HEK293 (cell line): ENCODE measurements around the gene STMN1.

Source experiments
- CTCF ChIA-PET: fragments of 350-600 bp; formaldehyde crosslinking; extraction: SDS; loops from one replicate; lab custom pipeline; 2021; ENCODE audit warnings: antibody characterized with exemption; lab: Yijun Ruan, JAX
- POLR2A ChIA-PET: fragments of 300-600 bp; formaldehyde crosslinking; extraction: SDS; loops from one replicate; lab custom pipeline; 2020; ENCODE audit warnings: antibody characterized with exemption, inconsistent platforms; lab: Yijun Ruan, JAX
- H3K27ac ChIP-seq: fragments of 200-500 bp; sonication (Bioruptor generic); 2 replicates; pipeline ENCODE4 v1.5.1; 2014; ENCODE audit warnings: low read depth, low read length, control low read depth, inconsistent platforms; ENCODE audit errors: extremely low read depth
- H3K36me3 ChIP-seq, 2 experiments: fragments of 200-500 bp in 1 of 2; sonication (Bioruptor generic) in 1 of 2; 1 replicate in 1 of 2; 2 replicates in 1 of 2; pipeline ENCODE4 v1.5.1; 2014 to 2017; ENCODE audit warnings: inconsistent platforms in 2 of 2, low read length in 2 of 2; ENCODE audit not compliant: control insufficient read depth in 2 of 2, insufficient read depth in 1 of 2
- H3K4me1 ChIP-seq: fragments of 200-500 bp; sonication (Bioruptor generic); 2 replicates; pipeline ENCODE4 v1.5.1; 2014; ENCODE audit warnings: mild to moderate bottlenecking, low read length, inconsistent platforms; ENCODE audit not compliant: control insufficient read depth, insufficient read depth
- H3K4me3 ChIP-seq: 2 replicates; pipeline ENCODE4 v1.5.1; 2011; ENCODE audit warnings: low read depth, mild to moderate bottlenecking, control low read depth, low read length, moderate library complexity
- H3K9me3 ChIP-seq: fragments of 200-500 bp; sonication (Bioruptor generic); 2 replicates; pipeline ENCODE4 v1.5.1; 2014; ENCODE audit warnings: low read depth, low read length, inconsistent platforms; ENCODE audit not compliant: control insufficient read depth, insufficient read depth
- AEBP2 ChIP-seq: fragments of 450-650 bp; formaldehyde crosslinking; IDR thresholded peaks from 2 replicates; pipeline ENCODE4 v1.5.1; 2016; ENCODE audit warnings: missing biosample characterization, missing genetic modification characterization, borderline replicate concordance
- CTCF ChIP-seq: fragments of 450-650 bp; formaldehyde crosslinking; IDR thresholded peaks from 2 replicates; pipeline ENCODE4 v1.5.1; 2016; ENCODE audit warnings: missing biosample characterization, missing genetic modification characterization
- GLI4 ChIP-seq: fragments of 450-650 bp; formaldehyde crosslinking; IDR thresholded peaks from 2 replicates; pipeline ENCODE4 v1.5.1; 2016; ENCODE audit warnings: missing biosample characterization, missing genetic modification characterization
- KLF1 ChIP-seq: fragments of 450-650 bp; formaldehyde crosslinking; IDR thresholded peaks from 2 replicates; pipeline ENCODE4 v1.5.1; 2016; ENCODE audit warnings: missing biosample characterization, missing genetic modification characterization
- KLF10 ChIP-seq: fragments of 450-650 bp; IDR thresholded peaks from 2 replicates; pipeline ENCODE4 v1.5.1; 2018; ENCODE audit warnings: missing biosample characterization, mild to moderate bottlenecking, missing genetic modification characterization
- KLF9 ChIP-seq: fragments of 450-650 bp; formaldehyde crosslinking; IDR thresholded peaks from 2 replicates; pipeline ENCODE4 v1.5.1; 2016; ENCODE audit warnings: missing biosample characterization, missing genetic modification characterization, low read depth
- PRDM1 ChIP-seq: fragments of 450-650 bp; formaldehyde crosslinking; IDR thresholded peaks from 2 replicates; pipeline ENCODE4; 2016; ENCODE audit warnings: missing biosample characterization, missing genetic modification characterization
- SP2 ChIP-seq: fragments of 450-650 bp; formaldehyde crosslinking; IDR thresholded peaks from 2 replicates; pipeline ENCODE4 v1.5.1; 2016; ENCODE audit warnings: missing biosample characterization, missing genetic modification characterization
- SP7 ChIP-seq: fragments of 450-650 bp; formaldehyde crosslinking; IDR thresholded peaks from 2 replicates; pipeline ENCODE4 v1.5.1; 2016; ENCODE audit warnings: missing biosample characterization, missing genetic modification characterization
- ZBTB11 ChIP-seq: fragments of 450-650 bp; formaldehyde crosslinking; conservative IDR thresholded peaks from 2 replicates; pipeline ENCODE4 v1.5.1; 2016; ENCODE audit warnings: low read depth, missing biosample characterization, missing genetic modification characterization
- ZBTB26 ChIP-seq: fragments of 450-650 bp; formaldehyde crosslinking; optimal IDR thresholded peaks from 2 replicates; pipeline ENCODE3; 2016; ENCODE audit warnings: missing biosample characterization, mild to moderate bottlenecking, missing genetic modification characterization
- ZBTB48 ChIP-seq: fragments of 450-650 bp; formaldehyde crosslinking; IDR thresholded peaks from 2 replicates; pipeline ENCODE4 v1.5.1; 2016; ENCODE audit warnings: missing biosample characterization, missing genetic modification characterization
- ZNF112 ChIP-seq: fragments of 450-650 bp; formaldehyde crosslinking; IDR thresholded peaks from 2 replicates; pipeline ENCODE4 v1.5.0; 2017; ENCODE audit warnings: missing biosample characterization, missing genetic modification characterization
- ZNF174 ChIP-seq: fragments of 450-650 bp; formaldehyde crosslinking; IDR thresholded peaks from 2 replicates; pipeline ENCODE4 v1.5.0; 2017; ENCODE audit warnings: missing biosample characterization, mild to moderate bottlenecking, missing genetic modification characterization
- ZNF248 ChIP-seq: fragments of 450-650 bp; formaldehyde crosslinking; IDR thresholded peaks from 2 replicates; pipeline ENCODE4 v1.5.1; 2017; ENCODE audit warnings: missing biosample characterization, missing genetic modification characterization
- ZNF335 ChIP-seq: fragments of 450-650 bp; formaldehyde crosslinking; conservative IDR thresholded peaks from 2 replicates; pipeline ENCODE4 v1.5.1; 2016; ENCODE audit warnings: missing biosample characterization, missing genetic modification characterization
- ZNF37A ChIP-seq: fragments of 450-650 bp; IDR thresholded peaks from 2 replicates; pipeline ENCODE4 v1.5.1; 2018; ENCODE audit warnings: missing biosample characterization, missing genetic modification characterization
- ZNF510 ChIP-seq: fragments of 450-650 bp; formaldehyde crosslinking; IDR thresholded peaks from 2 replicates; pipeline ENCODE4 v1.5.1; 2018; ENCODE audit warnings: mild to moderate bottlenecking, missing genetic modification characterization, missing biosample characterization; ENCODE audit not compliant: insufficient replicate concordance
- ZNF529 ChIP-seq: fragments of 450-650 bp; formaldehyde crosslinking; IDR thresholded peaks from 2 replicates; pipeline ENCODE4 v1.5.1; 2017; ENCODE audit warnings: missing genetic modification characterization, missing biosample characterization; ENCODE audit not compliant: insufficient replicate concordance
- ZNF560 ChIP-seq: fragments of 450-650 bp; formaldehyde crosslinking; IDR thresholded peaks from 2 replicates; pipeline ENCODE4 v1.5.1; 2017; ENCODE audit warnings: missing biosample characterization, missing genetic modification characterization, borderline replicate concordance
- ZNF610 ChIP-seq: fragments of 450-650 bp; formaldehyde crosslinking; IDR thresholded peaks from 2 replicates; pipeline ENCODE4 v1.5.1; 2016; ENCODE audit warnings: missing biosample characterization, missing genetic modification characterization, borderline replicate concordance
- ZNF626 ChIP-seq: fragments of 450-650 bp; sonication (Bioruptor Pico); formaldehyde crosslinking; IDR thresholded peaks from 2 replicates; pipeline ENCODE4 v1.5.1; 2018; ENCODE audit warnings: missing biosample characterization, missing genetic modification characterization, inconsistent platforms
- ZNF660 ChIP-seq: fragments of 450-650 bp; IDR thresholded peaks from 2 replicates; pipeline ENCODE4 v1.5.1; 2018; ENCODE audit warnings: missing biosample characterization, mild to moderate bottlenecking, missing genetic modification characterization

STMN1 gene

GRCh38 chr1:25904943-25905679 lies 1.1 kb downstream of the STMN1 start:
- H3K27ac ChIP-seq = peak overlapping the region; percentile 40
- H3K36me3 ChIP-seq = peaks cover 27 to 45% of the 10 kb centered on the region in 2 experiments
- CTCF ChIA-PET = interaction anchor here (0.6 to 3.2 kb wide), 6 partner anchors 8 to 982 kb away, joined by 3 to 35 read pairs (median 6); partner anchors contain the start of gene PAFAH2

GRCh38 chr1:25903986-25904385 lies 2.2 kb downstream of the STMN1 start:
- POLR2A ChIA-PET = interaction anchor here (1.3 kb wide), 1 partner anchor 8 kb away, joined by 8 read pairs; no protein-coding TSS in a partner anchor
- Histone ChIP-seq H3K36me3 (peaks cover 32 to 57% of the 10 kb centered on the region in 2 experiments), H3K4me1 (peaks cover 5% of the 10 kb centered on the region), H3K27ac (no peak overlapping the region), H3K9me3 (no peaks in the 10 kb centered on the region), H3K4me3 (peak overlapping the region; percentile 12; the same call in 1 of the 2 replicates)
- CTCF ChIA-PET = interaction anchor here (0.6 to 3.2 kb wide), 6 partner anchors 8 to 93 kb away, joined by 3 to 35 read pairs (median 7); partner anchors contain the start of gene PAFAH2
- TF ChIP-seq ZNF529 (tag by site-specific recombination) (no peak), KLF1 (tag by site-specific recombination) (no peak), ZBTB48 (tag by site-specific recombination) (no peak), AEBP2 (tag by site-specific recombination) (no peak), GLI4 (tag by site-specific recombination) (no peak), ZNF37A (tag by site-specific recombination) (no peak), ZNF248 (tag by site-specific recombination) (no peak), ZNF610 (tag by site-specific recombination) (no peak), PRDM1 (tag by site-specific recombination) (no peak), ZNF510 (tag by site-specific recombination) (no peak), SP7 (tag by site-specific recombination) (no peak), ZBTB26 (tag by site-specific recombination) (no peak), ZNF174 (tag by site-specific recombination) (no peak), ZNF626 (tag by site-specific recombination) (no peak)

More at GRCh38 chr1:25904943-25905679, 1.1 kb downstream of the STMN1 start:
- no peaks in the 10 kb centered on the region for H3K9me3 ChIP-seq
- peak overlapping the region; percentile 75 for H3K4me3 ChIP-seq
- peaks cover 5% of the 10 kb centered on the region for H3K4me1 ChIP-seq
- POLR2A ChIA-PET = interaction anchor here (0.7 to 1.9 kb wide), 7 partner anchors 10 to 392 kb away, joined by 4 to 10 read pairs (median 6); partner anchors contain the start of genes PAFAH2 and PAQR7
- TF ChIP-seq CTCF (tag by site-specific recombination) (peak; percentile 28; the same call in 1 of the 2 replicates), KLF9 (tag by site-specific recombination) (peak; percentile 89), KLF10 (peak; percentile 99), SP2 (tag by site-specific recombination) (peak; percentile 79), ZNF37A (tag by site-specific recombination) (peak; percentile 17; the same call in 1 of the 2 replicates), ZNF660 (0 out of 2 replicates have a peak, but pooled peaks have one; percentile 17), ZNF112 (tag by site-specific recombination) (no peak), ZNF335 (tag by site-specific recombination) (peak; percentile 73), ZBTB11 (tag by site-specific recombination) (peak; percentile 11; the same call in 1 of the 2 replicates), ZNF560 (tag by site-specific recombination) (no peak)
